T47D (cell line): ENCODE results near the gene LRRC26.
A peak's percentile ranks its signal among the peaks of the same experiment; 100 is the strongest.

Experiments
- DNase-seq, 2 experiments: peaks; one replicate each; pipeline versions ENCODE4 v3.0.0 to v3.0.0-alpha.2; 2011 to 2012; ENCODE audit warnings: low read depth in 1 of 2, low spot score in 1 of 2
- JUND ChIP-seq: IDR thresholded peaks from 2 replicates; pipeline ENCODE4 v1.6.1; 2012; ENCODE audit warnings: low read depth
- in situ Hi-C: cut with HindIII; loops from 2 replicates; pipeline ENCODE4 v1.10.0; 2016; ENCODE audit warnings: low sequenced_read_pairs, low pct_unique_long_range_greater_than_20kb

LRRC26 gene

GRCh38 chr9:137206602-137207001, 36.8 kb upstream of the LRRC26 start:
- DNase-seq: no peak
- no peak for TF ChIP-seq JUND
- in situ Hi-C loops: no loop called here

DNA sequence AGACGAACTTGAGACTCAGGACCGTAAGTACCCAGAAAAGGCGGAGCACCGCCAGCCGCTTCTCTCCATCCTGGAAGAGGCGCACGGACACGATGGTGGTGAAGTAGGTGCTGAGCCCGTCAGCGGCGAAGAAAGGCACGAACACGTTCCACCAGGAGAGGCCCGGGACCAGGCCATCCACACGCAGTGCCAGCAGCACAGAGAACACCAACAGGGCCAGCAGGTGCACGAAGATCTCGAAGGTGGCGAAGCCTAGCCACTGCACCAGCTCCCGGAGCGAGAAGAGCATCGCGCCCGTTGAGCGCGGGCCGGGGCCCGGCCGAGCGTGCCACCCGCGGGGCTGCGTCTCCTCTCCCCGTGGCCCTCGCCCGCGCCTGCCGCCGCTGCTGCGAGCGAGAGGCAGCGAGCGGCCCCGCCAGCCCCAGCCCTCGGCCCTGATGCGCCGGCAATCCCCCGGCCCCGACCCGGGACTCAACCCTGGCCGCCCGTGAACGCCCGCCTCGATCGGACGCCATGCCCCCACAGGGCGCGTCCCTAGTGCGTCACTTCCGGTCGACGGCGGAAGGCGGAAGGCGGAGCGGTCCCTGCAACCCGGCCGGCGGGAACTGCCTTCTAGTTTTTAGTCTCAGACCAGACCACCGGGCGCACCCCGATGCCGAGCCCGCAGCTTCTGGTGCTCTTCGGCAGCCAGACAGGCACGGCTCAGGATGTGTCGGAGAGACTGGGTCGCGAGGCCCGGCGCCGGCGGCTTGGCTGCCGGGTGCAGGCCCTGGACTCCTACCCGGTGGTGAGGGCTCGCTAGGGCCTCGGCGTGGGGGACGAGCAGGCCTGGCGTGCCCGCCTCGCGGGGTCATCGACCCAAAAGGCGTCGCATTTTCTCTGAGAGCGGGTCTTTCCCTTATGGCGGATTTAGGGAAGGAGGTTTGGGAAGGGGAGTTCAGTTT, 35.5 kb upstream of the LRRC26 start, which contains the start of the genes NDOR1 and TMEM203:
Gene NDOR1, plus strand, starts transcription at position 575 of the 944 bp plus-strand sequence. Its CDS starts 78 bp downstream, at position 653.
Gene TMEM203, minus strand, starts transcription at position 523 of the 944 bp plus-strand sequence. Its CDS starts 234 bp downstream, at position 289.
- in situ Hi-C loops: no loop called here
- peak; percentile 90 to 97 for DNase-seq
- no peak for TF ChIP-seq JUND

DNA sequence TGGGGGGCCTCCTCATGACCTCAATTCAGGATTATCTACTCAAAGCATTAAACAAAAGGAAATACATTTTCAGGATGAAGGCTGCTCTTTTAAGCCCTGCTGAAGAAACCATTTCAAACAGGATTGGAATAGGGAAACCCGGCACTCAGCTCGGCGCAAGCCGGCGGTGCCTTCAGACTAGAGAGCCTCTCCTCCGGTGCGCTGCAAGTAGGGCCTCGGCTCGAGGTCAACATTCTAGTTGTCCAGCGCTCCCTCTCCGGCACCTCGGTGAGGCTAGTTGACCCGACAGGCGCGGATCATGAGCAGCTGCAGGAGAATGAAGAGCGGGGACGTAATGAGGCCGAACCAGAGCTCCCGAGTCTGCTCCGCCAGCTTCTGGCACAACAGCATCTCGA, 34.9 kb upstream of the LRRC26 start:
- no peak for DNase-seq
- TF ChIP-seq JUND: no peak
- in situ Hi-C loops: no loop called here

DNA sequence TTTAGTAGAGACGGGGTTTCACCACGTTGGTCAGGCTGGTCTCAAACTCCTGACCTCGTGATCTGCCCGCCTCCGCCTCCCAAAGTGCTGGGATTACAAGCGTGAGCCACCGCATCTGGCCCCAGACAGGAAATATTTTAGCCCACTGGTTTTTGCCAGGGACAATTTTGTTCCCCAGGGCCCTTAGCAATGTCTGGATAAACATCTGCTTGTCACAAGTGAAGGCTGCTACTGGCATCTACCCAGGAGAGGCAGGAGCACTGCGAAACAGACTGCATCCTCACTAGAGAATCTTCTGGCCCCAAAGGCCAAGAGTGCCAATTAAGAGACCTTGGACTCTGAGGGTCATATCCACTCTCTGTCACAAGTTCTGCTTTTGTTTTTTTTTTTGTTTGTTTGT, 33.1 kb upstream of the LRRC26 start:
- no peak for TF ChIP-seq JUND
- in situ Hi-C loops: no loop called here
- DNase-seq: no peak

DNA sequence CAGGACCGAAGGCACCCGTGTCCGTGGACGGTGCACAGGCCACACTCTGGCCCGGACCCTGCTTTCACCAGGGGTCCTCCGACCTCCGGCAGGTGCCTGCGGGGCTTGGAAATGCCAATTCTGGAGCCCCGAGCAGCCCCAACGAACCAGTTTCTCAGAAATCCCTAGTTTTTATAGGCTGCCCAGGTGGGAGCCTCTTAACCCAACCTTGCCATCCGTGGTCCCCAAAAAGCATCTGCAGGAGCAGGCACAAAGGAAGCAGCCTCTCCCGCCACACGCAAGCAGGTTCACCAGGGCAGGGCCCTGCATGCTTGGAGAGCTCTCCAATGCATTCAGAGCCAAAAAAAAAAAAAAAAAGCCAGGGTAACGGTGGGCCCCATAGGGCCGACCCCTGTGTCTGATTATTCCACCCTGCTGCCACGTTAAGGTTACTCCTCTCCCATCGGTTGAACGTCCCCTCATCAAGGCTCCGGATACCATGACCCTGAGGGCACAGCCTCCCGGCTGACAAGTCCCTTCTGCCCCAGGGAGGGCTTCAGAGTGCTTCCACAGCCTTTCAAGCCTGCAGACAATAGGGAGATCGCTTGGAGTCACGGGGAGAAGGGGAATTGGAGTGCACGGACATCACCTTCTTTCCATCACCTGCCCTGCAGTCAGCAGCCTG, 31.5 kb upstream of the LRRC26 start:
- no peak for DNase-seq
- in situ Hi-C loops: no loop called here

GRCh38 chr9:137200311-137201204, 30.7 kb upstream of the LRRC26 start, which contains the start of gene TPRN:
TSS of gene TPRN (minus strand) at chr9:137200741. CDS start at chr9:137200711, 30 bp downstream.
- in situ Hi-C loops: no loop called here
- peak; percentile 99 to 100 for DNase-seq
- no peak for TF ChIP-seq JUND

More for the DNA sequence above, 31.5 kb upstream of the LRRC26 start:
- TF ChIP-seq JUND: no peak

DNA sequence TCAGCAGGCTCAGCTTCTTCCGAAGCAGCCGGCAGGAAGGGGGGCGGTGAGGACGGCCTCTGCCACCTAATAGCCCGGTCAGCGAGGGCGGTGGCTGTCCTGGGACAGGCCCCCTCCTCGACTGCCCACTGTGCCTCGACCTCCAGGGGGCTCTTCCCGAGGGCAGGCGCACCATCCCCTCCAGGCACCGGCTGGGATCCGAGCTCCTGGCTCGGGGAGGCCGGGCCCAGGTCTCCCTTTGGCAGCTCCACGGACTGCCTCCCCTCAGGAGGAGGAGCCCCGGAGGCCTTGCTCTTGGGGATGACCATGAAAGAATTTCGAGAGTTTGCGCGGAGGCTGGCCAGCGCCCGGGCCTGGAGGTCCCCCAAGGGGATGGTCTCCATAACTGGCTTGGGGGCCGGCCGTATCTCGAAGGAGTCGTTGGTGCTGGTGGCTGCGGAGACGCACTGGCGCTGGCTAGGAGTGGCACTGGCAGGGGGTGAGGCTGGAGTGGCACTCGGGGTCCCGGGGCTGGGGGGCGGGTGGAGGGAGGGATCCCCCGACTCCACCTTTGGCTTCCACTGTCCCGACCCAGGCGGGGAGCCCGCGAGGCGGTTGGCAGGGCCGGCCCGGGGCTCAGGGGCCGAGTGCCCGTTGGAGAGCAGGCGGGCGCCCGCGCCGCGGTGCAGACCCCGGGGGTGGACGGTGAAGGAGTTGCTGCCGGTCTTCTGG, 29.7 kb upstream of the LRRC26 start:
- no peak for DNase-seq
- in situ Hi-C loops: no loop called here
- no peak for TF ChIP-seq JUND

- TF ChIP-seq JUND: no peak
Observed at GRCh38 chr9:137198902-137199283, 29.0 kb upstream of the LRRC26 start.

DNA sequence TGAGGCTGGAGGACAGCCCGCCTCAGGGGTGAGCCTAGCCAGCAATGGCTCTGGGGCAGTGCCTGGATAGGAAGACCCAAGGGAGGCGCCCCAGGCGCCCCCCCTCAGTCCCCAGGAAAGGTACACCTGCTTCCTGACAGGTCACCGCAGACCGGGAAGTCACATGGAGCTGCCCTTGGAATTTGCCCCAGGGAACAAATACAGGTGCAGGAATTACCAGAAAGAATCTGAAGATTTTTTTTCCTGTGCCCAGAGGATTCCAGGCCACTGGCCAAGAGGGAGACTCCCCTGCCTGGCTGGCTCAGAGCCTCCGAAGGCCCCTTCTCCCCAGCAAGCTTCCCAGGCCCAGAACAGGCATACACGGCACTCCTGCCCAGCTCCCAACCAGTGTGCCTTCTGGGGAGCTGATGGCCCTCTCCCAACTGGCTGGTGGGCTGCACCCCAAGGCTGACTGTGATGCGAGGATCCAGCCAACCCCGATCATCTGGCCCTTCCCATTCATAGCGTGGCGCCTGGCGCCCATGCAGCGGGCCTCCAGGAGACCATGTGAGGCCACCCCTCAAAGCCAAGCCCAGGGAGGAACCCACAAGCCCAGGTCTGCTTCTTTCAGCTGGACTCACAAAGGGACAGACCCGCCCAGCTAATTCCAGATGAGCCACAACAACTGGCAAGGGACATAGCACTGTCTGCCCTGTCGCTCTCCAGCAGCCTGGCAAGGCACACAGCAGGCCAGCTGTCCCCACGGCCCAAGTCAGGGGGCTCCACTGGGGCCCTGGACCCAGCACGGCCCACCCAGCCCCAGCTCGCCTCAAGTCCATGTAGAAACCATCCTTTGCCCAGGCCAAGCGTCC, 28.4 kb upstream of the LRRC26 start:
- TF ChIP-seq JUND: no peak
- in situ Hi-C loops: no loop called here
- peak; percentile 86 to 98 for DNase-seq

More at GRCh38 chr9:137198902-137199283, 29.0 kb upstream of the LRRC26 start:
- DNase-seq: peak in 1 of 2 experiments; percentile 73
- in situ Hi-C loops: no loop called here

DNA sequence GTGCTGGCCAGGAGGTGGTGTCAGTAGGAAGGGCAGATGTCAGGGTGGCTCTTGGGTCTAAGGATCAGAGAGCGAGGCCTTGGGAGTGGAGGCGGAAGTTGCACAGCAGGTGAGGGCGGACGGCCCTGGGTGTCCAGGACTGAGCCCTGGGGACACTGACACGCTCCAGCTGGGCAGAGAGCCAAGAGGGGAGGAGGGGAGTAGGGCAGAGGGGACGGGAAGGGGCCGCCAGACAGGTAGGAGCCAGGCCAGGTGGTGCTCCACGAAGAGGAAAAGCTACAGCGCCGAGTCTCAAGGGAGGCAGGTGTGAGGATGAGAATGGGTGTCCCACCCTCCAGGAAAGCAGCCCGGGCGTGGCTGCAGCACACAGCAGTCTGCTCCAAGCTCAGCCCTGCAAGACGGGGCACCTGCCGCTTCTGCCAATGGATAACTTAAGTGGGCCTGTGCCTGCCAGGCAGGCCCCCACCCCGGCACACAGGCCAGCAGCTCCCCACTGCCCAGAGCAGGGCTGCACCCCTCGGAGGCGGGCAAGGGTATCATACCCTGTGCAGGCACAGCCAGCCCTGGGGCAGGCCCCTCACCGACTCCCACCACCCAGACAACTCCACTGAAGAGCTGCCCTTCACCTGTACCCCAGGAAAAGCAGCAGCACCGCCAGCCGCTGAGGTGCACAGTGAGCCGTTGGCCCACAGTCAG, 25.8 kb upstream of the LRRC26 start:
- TF ChIP-seq JUND: no peak
- DNase-seq: peak in 1 of 2 experiments; percentile 83
- in situ Hi-C loops: no loop called here
